HEK293 (cell line): Measurements from ENCODE around the gene NMT2.

Experiments
- CTCF ChIA-PET: fragments of 350-600 bp; formaldehyde crosslinking; extraction: SDS; loops from one replicate; lab custom pipeline; 2021; ENCODE audit warnings: antibody characterized with exemption; lab: Yijun Ruan, JAX
- POLR2A ChIA-PET: fragments of 300-600 bp; formaldehyde crosslinking; extraction: SDS; loops from one replicate; lab custom pipeline; 2020; ENCODE audit warnings: antibody characterized with exemption, inconsistent platforms; lab: Yijun Ruan, JAX
- H3K27ac ChIP-seq: fragments of 200-500 bp; sonication (Bioruptor generic); 2 replicates; pipeline ENCODE4 v1.5.1; 2014; ENCODE audit warnings: low read depth, low read length, control low read depth, inconsistent platforms; ENCODE audit errors: extremely low read depth
- H3K36me3 ChIP-seq, 2 experiments: fragments of 200-500 bp in 1 of 2; sonication (Bioruptor generic) in 1 of 2; 1 replicate in 1 of 2; 2 replicates in 1 of 2; pipeline ENCODE4 v1.5.1; 2014 to 2017; ENCODE audit warnings: inconsistent platforms in 2 of 2, low read length in 2 of 2; ENCODE audit not compliant: control insufficient read depth in 2 of 2, insufficient read depth in 1 of 2
- H3K4me1 ChIP-seq: fragments of 200-500 bp; sonication (Bioruptor generic); 2 replicates; pipeline ENCODE4 v1.5.1; 2014; ENCODE audit warnings: mild to moderate bottlenecking, low read length, inconsistent platforms; ENCODE audit not compliant: control insufficient read depth, insufficient read depth
- H3K4me3 ChIP-seq: 2 replicates; pipeline ENCODE4 v1.5.1; 2011; ENCODE audit warnings: low read depth, mild to moderate bottlenecking, control low read depth, low read length, moderate library complexity
- H3K9me3 ChIP-seq: fragments of 200-500 bp; sonication (Bioruptor generic); 2 replicates; pipeline ENCODE4 v1.5.1; 2014; ENCODE audit warnings: low read depth, low read length, inconsistent platforms; ENCODE audit not compliant: control insufficient read depth, insufficient read depth
- EGR2 ChIP-seq: fragments of 450-650 bp; formaldehyde crosslinking; IDR thresholded peaks from 2 replicates; pipeline ENCODE4 v1.5.1; 2016; ENCODE audit warnings: low read depth, missing biosample characterization, missing genetic modification characterization
- KLF9 ChIP-seq: fragments of 450-650 bp; formaldehyde crosslinking; IDR thresholded peaks from 2 replicates; pipeline ENCODE4 v1.5.1; 2016; ENCODE audit warnings: missing biosample characterization, missing genetic modification characterization, low read depth
- PRDM1 ChIP-seq: fragments of 450-650 bp; formaldehyde crosslinking; IDR thresholded peaks from 2 replicates; pipeline ENCODE4; 2016; ENCODE audit warnings: missing biosample characterization, missing genetic modification characterization
- SCRT1 ChIP-seq: fragments of 450-650 bp; formaldehyde crosslinking; IDR thresholded peaks from 2 replicates; pipeline ENCODE4 v1.5.1; 2016; ENCODE audit warnings: missing biosample characterization, missing genetic modification characterization, borderline replicate concordance
- SCRT2 ChIP-seq: fragments of 450-650 bp; formaldehyde crosslinking; IDR thresholded peaks from 2 replicates; pipeline ENCODE4 v1.5.1; 2016; ENCODE audit warnings: missing biosample characterization, missing genetic modification characterization
- SP7 ChIP-seq: fragments of 450-650 bp; formaldehyde crosslinking; IDR thresholded peaks from 2 replicates; pipeline ENCODE4 v1.5.1; 2016; ENCODE audit warnings: missing biosample characterization, missing genetic modification characterization
- TCF7L2 ChIP-seq: IDR thresholded peaks from 2 replicates; pipeline ENCODE4 v1.6.1; 2011; ENCODE audit warnings: low read depth, mild to moderate bottlenecking, inconsistent platforms, low read length, moderate library complexity, borderline replicate concordance
- YY1 ChIP-seq: fragments of 450-650 bp; formaldehyde crosslinking; IDR thresholded peaks from 2 replicates; pipeline ENCODE4 v1.5.1; 2018; ENCODE audit warnings: missing biosample characterization, missing genetic modification characterization
- ZBTB17 ChIP-seq: fragments of 450-650 bp; formaldehyde crosslinking; IDR thresholded peaks from 2 replicates; pipeline ENCODE4 v1.5.1; 2016; ENCODE audit warnings: missing biosample characterization, missing genetic modification characterization
- ZBTB8A ChIP-seq: fragments of 450-650 bp; formaldehyde crosslinking; IDR thresholded peaks from 2 replicates; pipeline ENCODE4 v1.5.1; 2016; ENCODE audit warnings: missing biosample characterization, missing genetic modification characterization
- ZFHX2 ChIP-seq: fragments of 450-650 bp; formaldehyde crosslinking; conservative IDR thresholded peaks from 2 replicates; pipeline ENCODE4 v1.5.1; 2016; ENCODE audit warnings: missing biosample characterization, missing genetic modification characterization
- ZNF138 ChIP-seq: fragments of 450-650 bp; formaldehyde crosslinking; IDR thresholded peaks from 2 replicates; pipeline ENCODE4 v1.5.1; 2016; ENCODE audit warnings: missing biosample characterization, missing genetic modification characterization, borderline replicate concordance
- ZNF2 ChIP-seq: fragments of 450-650 bp; formaldehyde crosslinking; IDR thresholded peaks from 2 replicates; pipeline ENCODE4 v1.5.1; 2016; ENCODE audit warnings: missing biosample characterization, missing genetic modification characterization
- ZNF529 ChIP-seq: fragments of 450-650 bp; formaldehyde crosslinking; IDR thresholded peaks from 2 replicates; pipeline ENCODE4 v1.5.1; 2017; ENCODE audit warnings: missing genetic modification characterization, missing biosample characterization; ENCODE audit not compliant: insufficient replicate concordance
- ZNF600 ChIP-seq: fragments of 450-650 bp; formaldehyde crosslinking; IDR thresholded peaks from 2 replicates; pipeline ENCODE4 v1.5.1; 2016; ENCODE audit warnings: missing biosample characterization, missing genetic modification characterization
- ZNF629 ChIP-seq: fragments of 450-650 bp; formaldehyde crosslinking; IDR thresholded peaks from 2 replicates; pipeline ENCODE4 v1.5.1; 2017; ENCODE audit warnings: missing biosample characterization, missing genetic modification characterization
- ZNF654 ChIP-seq: fragments of 450-650 bp; formaldehyde crosslinking; IDR thresholded peaks from 2 replicates; pipeline ENCODE4 v1.5.1; 2016; ENCODE audit warnings: low read depth, missing biosample characterization, missing genetic modification characterization
- ZNF660 ChIP-seq: fragments of 450-650 bp; IDR thresholded peaks from 2 replicates; pipeline ENCODE4 v1.5.1; 2018; ENCODE audit warnings: missing biosample characterization, mild to moderate bottlenecking, missing genetic modification characterization
- TF ChIP-seq, protein P1 (sequence below): fragments of 450-650 bp; formaldehyde crosslinking; IDR thresholded peaks from 2 replicates; pipeline ENCODE4 v1.5.1; 2017; ENCODE audit warnings: missing biosample characterization, mild to moderate bottlenecking, missing genetic modification characterization, moderate library complexity
- TF ChIP-seq, protein P2 (sequence below): fragments of 450-650 bp; formaldehyde crosslinking; IDR thresholded peaks from 2 replicates; pipeline ENCODE4 v1.5.1; 2016; ENCODE audit warnings: missing biosample characterization, missing genetic modification characterization
- TF ChIP-seq, protein P3 (sequence below): fragments of 450-650 bp; formaldehyde crosslinking; IDR thresholded peaks from 2 replicates; pipeline ENCODE4 v1.5.1; 2016; ENCODE audit warnings: missing biosample characterization, missing genetic modification characterization, borderline replicate concordance

Gene NMT2

DNA sequence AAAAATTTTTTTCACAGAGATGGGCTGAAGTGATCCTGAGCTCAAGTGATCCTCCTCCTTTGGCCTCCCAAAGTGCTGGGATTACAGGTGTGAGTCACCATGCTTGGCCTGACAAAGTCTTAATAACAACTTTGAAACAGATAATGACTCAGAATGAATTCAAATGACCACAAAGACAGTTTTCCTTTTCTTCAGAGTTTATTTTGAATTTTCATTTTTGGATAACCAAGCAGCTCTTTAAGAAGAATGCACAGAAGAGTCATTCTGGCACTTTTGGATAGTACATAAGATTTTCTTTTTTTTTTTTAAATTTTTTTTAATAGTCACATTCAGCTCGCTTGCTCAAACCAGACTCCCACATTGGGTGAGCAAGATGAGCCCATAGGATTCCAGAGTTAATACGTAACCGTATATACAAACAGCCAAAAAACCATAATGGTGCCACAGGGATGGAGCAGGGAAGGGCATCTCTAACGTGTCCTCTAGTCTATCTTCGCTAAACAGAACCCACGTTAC is 43.0 kb upstream of the NMT2 start:
- ChIA-PET POLR2A (no interaction called here), CTCF (interaction anchor here (0.5 to 1.9 kb wide), 10 partner anchors 9 to 307 kb away, joined by 3 to 7 read pairs (median 4); no protein-coding TSS in a partner anchor)
- Histone ChIP-seq H3K4me3 (no peak overlapping the region), H3K9me3 (no peaks in the 10 kb centered on the region), H3K36me3 (peaks cover 0 to 28% of the 10 kb centered on the region in 2 experiments; a peak in 1 of 3 replicates), H3K27ac (no peak overlapping the region), H3K4me1 (no peaks in the 10 kb centered on the region)
- no peak for TF ChIP-seq ZNF138
- TF ChIP-seq SP7 (tag by site-specific recombination), result peak; percentile 75

DNA sequence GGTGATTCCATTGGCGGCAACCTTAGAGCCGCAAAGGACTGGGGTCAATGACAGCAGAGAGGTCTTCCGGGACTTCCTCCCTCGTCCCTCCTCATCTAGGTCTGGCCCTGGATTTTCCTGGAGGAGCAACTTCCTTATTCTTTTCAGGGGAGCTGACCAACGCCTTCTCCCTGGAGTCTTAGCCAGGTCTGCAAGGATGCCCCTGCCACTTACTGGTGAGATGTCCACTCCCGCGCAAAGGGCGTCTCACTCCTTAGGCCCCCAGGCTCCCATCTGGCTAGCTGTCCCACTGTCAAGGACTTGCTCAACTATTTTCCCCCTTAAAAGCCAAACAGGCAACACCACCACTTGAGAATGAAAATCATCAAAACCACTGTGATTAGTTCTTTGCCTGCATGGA is 42.0 kb upstream of the NMT2 start:
- POLR2A ChIA-PET, result no interaction called here
- H3K9me3 ChIP-seq, result no peaks in the 10 kb centered on the region
- H3K4me1 ChIP-seq, result no peaks in the 10 kb centered on the region
- H3K36me3 ChIP-seq, result peaks cover 0 to 28% of the 10 kb centered on the region in 2 experiments; a peak in 1 of 3 replicates
- CTCF ChIA-PET, result interaction anchor here (0.6 to 1.9 kb wide), 11 partner anchors 8 to 531 kb away, joined by 3 to 7 read pairs (median 3); no protein-coding TSS in a partner anchor
- no peak overlapping the region for H3K4me3 ChIP-seq
- TF ChIP-seq PRDM1 (tag by site-specific recombination), result no peak
- H3K27ac ChIP-seq, result no peak overlapping the region

DNA sequence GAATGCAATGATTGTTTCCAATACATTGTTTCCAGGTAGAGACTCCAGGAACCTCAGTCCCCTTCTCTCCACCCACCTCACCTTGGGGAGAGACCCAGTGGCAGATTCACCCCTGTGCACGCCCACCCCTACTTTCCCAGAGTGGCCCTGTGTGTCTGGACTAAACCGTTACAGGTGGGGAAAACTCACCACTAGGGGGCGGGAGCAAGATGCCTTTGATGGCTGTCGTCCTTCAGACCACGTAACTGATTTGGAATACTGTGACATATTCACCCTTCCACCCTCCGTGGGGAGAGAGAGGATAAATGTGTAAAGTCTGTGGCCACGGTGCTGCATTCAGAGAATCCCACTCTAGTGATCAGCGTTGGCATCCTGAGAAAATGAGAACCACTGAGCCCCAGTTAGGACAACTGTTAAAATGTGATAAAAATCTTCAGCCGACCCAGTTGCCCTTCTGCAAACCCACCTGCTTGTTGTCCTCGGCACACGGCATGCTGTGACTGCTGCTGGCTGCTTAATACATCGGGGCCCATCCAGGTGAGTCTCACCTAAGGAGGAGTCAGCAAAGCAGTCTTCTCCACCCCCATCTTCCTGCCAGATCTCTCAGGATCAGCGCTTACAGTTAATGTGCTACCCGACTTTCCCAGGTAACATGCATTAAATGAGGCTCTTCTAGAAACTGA is 41.5 kb upstream of the NMT2 start:
- ChIA-PET CTCF (interaction anchor here (0.7 to 1.9 kb wide), 11 partner anchors 8 to 529 kb away, joined by 3 to 5 read pairs (median 4); no protein-coding TSS in a partner anchor), POLR2A (no interaction called here)
- H3K4me3 ChIP-seq, result no peak overlapping the region
- TF ChIP-seq SCRT1, result peak; percentile 93
- 0 out of 2 replicates have a peak, but pooled peaks have one; percentile 36 for TF ChIP-seq YY1
- peak; percentile 75 for TF ChIP-seq ZNF600
- peak; percentile 57 for TF ChIP-seq ZFHX2
- 0 out of 2 replicates have a peak, but pooled peaks have one; percentile 29 for TF ChIP-seq EGR2
- TF ChIP-seq ZBTB17 (tag by site-specific recombination), result peak; percentile 27; the same call in 1 of the 2 replicates
- TF ChIP-seq ZNF629 (tag by site-specific recombination), result no peak
- TF ChIP-seq ZBTB8A (tag by site-specific recombination), result no peak
- 0 out of 2 replicates have a peak, but pooled peaks have one; percentile 22 for TF ChIP-seq ZNF660 (tag by site-specific recombination)
- TF ChIP-seq ZNF529 (tag by site-specific recombination), result no peak
- peak; percentile 31; the same call in 1 of the 2 replicates for TF ChIP-seq ZNF2
- TF ChIP-seq ZNF654, result peak; percentile 70
- TF ChIP-seq, protein P1, sequence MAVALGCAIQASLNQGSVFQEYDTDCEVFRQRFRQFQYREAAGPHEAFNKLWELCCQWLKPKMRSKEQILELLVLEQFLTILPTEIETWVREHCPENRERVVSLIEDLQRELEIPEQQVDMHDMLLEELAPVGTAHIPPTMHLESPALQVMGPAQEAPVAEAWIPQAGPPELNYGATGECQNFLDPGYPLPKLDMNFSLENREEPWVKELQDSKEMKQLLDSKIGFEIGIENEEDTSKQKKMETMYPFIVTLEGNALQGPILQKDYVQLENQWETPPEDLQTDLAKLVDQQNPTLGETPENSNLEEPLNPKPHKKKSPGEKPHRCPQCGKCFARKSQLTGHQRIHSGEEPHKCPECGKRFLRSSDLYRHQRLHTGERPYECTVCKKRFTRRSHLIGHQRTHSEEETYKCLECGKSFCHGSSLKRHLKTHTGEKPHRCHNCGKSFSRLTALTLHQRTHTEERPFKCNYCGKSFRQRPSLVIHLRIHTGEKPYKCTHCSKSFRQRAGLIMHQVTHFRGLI (tag by site-specific recombination), result no peak
- TF ChIP-seq, protein P2, sequence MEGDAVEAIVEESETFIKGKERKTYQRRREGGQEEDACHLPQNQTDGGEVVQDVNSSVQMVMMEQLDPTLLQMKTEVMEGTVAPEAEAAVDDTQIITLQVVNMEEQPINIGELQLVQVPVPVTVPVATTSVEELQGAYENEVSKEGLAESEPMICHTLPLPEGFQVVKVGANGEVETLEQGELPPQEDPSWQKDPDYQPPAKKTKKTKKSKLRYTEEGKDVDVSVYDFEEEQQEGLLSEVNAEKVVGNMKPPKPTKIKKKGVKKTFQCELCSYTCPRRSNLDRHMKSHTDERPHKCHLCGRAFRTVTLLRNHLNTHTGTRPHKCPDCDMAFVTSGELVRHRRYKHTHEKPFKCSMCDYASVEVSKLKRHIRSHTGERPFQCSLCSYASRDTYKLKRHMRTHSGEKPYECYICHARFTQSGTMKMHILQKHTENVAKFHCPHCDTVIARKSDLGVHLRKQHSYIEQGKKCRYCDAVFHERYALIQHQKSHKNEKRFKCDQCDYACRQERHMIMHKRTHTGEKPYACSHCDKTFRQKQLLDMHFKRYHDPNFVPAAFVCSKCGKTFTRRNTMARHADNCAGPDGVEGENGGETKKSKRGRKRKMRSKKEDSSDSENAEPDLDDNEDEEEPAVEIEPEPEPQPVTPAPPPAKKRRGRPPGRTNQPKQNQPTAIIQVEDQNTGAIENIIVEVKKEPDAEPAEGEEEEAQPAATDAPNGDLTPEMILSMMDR (tag by site-specific recombination), result peak; percentile 75
- TF ChIP-seq, protein P3, sequence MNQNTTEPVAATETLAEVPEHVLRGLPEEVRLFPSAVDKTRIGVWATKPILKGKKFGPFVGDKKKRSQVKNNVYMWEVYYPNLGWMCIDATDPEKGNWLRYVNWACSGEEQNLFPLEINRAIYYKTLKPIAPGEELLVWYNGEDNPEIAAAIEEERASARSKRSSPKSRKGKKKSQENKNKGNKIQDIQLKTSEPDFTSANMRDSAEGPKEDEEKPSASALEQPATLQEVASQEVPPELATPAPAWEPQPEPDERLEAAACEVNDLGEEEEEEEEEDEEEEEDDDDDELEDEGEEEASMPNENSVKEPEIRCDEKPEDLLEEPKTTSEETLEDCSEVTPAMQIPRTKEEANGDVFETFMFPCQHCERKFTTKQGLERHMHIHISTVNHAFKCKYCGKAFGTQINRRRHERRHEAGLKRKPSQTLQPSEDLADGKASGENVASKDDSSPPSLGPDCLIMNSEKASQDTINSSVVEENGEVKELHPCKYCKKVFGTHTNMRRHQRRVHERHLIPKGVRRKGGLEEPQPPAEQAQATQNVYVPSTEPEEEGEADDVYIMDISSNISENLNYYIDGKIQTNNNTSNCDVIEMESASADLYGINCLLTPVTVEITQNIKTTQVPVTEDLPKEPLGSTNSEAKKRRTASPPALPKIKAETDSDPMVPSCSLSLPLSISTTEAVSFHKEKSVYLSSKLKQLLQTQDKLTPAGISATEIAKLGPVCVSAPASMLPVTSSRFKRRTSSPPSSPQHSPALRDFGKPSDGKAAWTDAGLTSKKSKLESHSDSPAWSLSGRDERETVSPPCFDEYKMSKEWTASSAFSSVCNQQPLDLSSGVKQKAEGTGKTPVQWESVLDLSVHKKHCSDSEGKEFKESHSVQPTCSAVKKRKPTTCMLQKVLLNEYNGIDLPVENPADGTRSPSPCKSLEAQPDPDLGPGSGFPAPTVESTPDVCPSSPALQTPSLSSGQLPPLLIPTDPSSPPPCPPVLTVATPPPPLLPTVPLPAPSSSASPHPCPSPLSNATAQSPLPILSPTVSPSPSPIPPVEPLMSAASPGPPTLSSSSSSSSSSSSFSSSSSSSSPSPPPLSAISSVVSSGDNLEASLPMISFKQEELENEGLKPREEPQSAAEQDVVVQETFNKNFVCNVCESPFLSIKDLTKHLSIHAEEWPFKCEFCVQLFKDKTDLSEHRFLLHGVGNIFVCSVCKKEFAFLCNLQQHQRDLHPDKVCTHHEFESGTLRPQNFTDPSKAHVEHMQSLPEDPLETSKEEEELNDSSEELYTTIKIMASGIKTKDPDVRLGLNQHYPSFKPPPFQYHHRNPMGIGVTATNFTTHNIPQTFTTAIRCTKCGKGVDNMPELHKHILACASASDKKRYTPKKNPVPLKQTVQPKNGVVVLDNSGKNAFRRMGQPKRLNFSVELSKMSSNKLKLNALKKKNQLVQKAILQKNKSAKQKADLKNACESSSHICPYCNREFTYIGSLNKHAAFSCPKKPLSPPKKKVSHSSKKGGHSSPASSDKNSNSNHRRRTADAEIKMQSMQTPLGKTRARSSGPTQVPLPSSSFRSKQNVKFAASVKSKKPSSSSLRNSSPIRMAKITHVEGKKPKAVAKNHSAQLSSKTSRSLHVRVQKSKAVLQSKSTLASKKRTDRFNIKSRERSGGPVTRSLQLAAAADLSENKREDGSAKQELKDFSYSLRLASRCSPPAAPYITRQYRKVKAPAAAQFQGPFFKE (tag by site-specific recombination), result no peak
- peak; percentile 96 for TF ChIP-seq SCRT2 (tag by site-specific recombination)
- TF ChIP-seq TCF7L2, result peak; percentile 51; the same call in 1 of the 2 replicates
- peak; percentile 47; the same call in 1 of the 2 replicates for TF ChIP-seq KLF9 (tag by site-specific recombination)
- TF ChIP-seq, all 188 proteins: peak for 13
- Histone ChIP-seq H3K9me3 (no peaks in the 10 kb centered on the region), H3K4me1 (no peaks in the 10 kb centered on the region), H3K27ac (no peak overlapping the region), H3K36me3 (peaks cover 0 to 28% of the 10 kb centered on the region in 2 experiments; a peak in 1 of 3 replicates)
